SK-N-MC (cell line): ENCODE measurements around the gene STK38L.

Experiments
- EZH2 ChIP-seq: fragments of 200-600 bp; sonication (generic); IDR thresholded peaks from one replicate; pipeline ENCODE4 v1.6.1; 2017; ENCODE audit warnings: antibody characterized with exemption
- POLR2AphosphoS5 ChIP-seq: IDR thresholded peaks from 2 replicates; pipeline ENCODE4 v1.6.1; 2012; ENCODE audit warnings: mild to moderate bottlenecking, low read depth, low read length, borderline replicate concordance

- no peak for TF ChIP-seq EZH2
- TF ChIP-seq POLR2AphosphoS5, result no peak
Observed at GRCh38 chr12:27319848-27320247, 75.8 kb downstream of the STK38L start.
